ENCODE measurements around the gene PARP3. TPM values are rescaled to one million over a fixed set of nuclear protein-coding genes. Genes with fewer than 3 reads are reported as not detected.
"Not testable (repeated sequence)": the region's sequence is repeated elsewhere in the genome, so short reads cannot be mapped to it uniquely, and the experiment has no call there.

PARP3 gene
- total RNA-seq, 2 donors from 2014 or later: 22.9 to 27.1 TPM

DNA sequence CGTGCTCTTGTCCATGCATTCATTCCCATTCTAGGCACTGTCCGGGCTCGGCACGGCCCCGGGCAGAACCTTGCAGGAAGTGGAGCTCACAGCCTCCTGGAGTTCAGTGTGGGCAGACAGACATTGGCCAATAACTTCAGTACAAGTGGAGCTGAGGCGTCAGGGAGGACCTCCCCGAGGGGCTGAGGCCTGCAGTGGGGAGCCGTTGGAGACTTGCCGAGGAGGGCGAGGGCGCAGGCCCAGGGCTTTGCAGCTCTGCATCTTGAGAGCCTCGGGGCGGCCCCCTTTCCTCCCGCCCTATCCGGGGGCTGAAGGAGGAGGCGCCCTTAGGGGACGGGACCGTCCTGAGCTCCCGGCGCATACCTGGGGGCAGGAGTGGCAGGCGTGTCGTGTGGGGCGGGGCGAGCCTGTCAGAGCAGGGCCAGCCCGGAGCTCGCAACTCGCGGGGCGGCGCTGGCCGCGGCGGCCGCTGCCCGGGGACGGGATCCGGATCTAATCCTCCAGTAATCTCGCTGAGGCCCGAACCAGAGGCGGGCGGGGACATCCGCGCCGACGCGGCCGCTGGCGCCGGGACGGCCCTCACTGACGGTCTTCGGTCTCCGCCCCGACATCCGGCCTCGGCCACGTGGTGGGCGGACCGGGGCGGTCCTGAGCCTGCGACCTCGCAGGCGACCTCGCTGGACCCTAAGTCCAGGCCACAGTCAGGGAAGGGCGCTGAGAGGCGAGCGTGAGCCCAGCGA lies 40.8 kb downstream of the PARP3 start, which contains the start of gene ACY1:
Gene ACY1 (plus strand): TSS at position 698 of the 740 bp plus-strand sequence. CDS start 530 bp downstream, outside the sequence.
- Mint-ChIP-seq H3K36me3 (ENCODE audit: insufficient read depth in 2 of 2) (peaks cover 0 to 1% of the 10 kb centered on the region in 2 donors), H3K4me1 (ENCODE audit: low read depth) (peaks cover 38% of the 10 kb centered on the region), H3K4me3 (peak within 1 kb of the TSS; percentile 92 to 99), H3K9me3 (no peaks in the 10 kb centered on the region), H3K27me3 (ENCODE audit: low read depth) (no peaks in the 10 kb centered on the region), H3K27ac (peak within 1 kb of the TSS; percentile 86)
- ATAC-seq (replicated peaks in 1 of 2): peak; percentile 83 to 85
- DNase-seq: peak; percentile 84 to 87

- H3K36me3 Mint-ChIP-seq (ENCODE audit: insufficient read depth in 2 of 2): peaks cover 0 to 1% of the 10 kb centered on the region in 2 donors
- H3K27ac Mint-ChIP-seq: peak overlapping the region; percentile 73
- DNase-seq: no peak
- H3K4me1 Mint-ChIP-seq (ENCODE audit: low read depth): peaks cover 38% of the 10 kb centered on the region
- no peak for ATAC-seq (replicated peaks in 1 of 2)
- H3K27me3 Mint-ChIP-seq (ENCODE audit: low read depth): no peaks in the 10 kb centered on the region
- H3K4me3 Mint-ChIP-seq: peak overlapping the region; percentile 92 to 99
- no peaks in the 10 kb centered on the region for H3K9me3 Mint-ChIP-seq
Observed at GRCh38 chr3:51983578-51984268, 41.6 kb downstream of the PARP3 start.

DNA sequence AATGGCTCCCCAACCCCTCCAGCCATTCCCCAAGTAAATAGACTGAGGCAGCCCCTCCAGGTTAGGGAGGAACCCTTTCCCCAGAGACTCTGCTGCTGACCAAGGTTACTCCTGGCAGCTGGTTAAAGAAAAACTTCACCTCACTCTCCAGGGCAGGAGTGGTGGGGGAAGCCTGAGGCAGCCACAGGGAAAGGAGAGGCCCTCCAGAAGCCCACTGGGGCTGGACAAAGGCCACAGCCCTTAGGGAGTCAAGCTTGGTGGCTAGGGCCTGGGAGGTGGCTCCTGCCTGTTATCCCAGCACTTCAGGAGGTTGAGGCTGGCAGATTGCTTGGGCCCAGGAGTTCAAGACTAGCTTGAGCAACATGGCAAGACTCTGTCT lies 42.1 kb downstream of the PARP3 start:
- no peaks in the 10 kb centered on the region for H3K9me3 Mint-ChIP-seq
- H3K36me3 Mint-ChIP-seq (ENCODE audit: insufficient read depth in 2 of 2): peaks cover 0 to 1% of the 10 kb centered on the region in 2 donors
- no peaks in the 10 kb centered on the region for H3K27me3 Mint-ChIP-seq (ENCODE audit: low read depth)
- peak overlapping the region; percentile 92 to 99 for H3K4me3 Mint-ChIP-seq
- ATAC-seq (replicated peaks in 1 of 2): no peak
- no peak for DNase-seq
- peaks cover 38% of the 10 kb centered on the region for H3K4me1 Mint-ChIP-seq (ENCODE audit: low read depth)
- H3K27ac Mint-ChIP-seq: peak overlapping the region; percentile 86

DNA sequence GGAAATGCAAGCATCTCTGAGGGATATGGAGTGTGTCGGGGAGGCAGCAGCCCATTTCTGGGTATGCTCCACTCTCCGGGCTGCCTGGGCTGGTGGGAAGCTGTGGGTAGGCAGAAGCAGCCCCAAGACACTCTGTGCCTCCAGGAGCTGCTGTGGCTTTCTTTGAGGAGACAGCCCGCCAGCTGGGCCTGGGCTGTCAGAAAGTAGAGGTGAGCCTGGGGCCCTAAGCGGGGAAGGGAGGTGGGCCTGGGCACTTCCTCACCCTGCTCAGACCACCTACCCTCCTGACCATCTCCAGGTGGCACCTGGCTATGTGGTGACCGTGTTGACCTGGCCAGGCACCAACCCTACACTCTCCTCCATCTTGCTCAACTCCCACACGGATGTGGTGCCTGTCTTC lies 42.9 kb downstream of the PARP3 start:
- peak overlapping the region; percentile 20 to 24 for H3K4me3 Mint-ChIP-seq
- ATAC-seq (replicated peaks in 1 of 2) (no peak), DNase-seq (no peak)
- peaks cover 38% of the 10 kb centered on the region for H3K4me1 Mint-ChIP-seq (ENCODE audit: low read depth)
- no peaks in the 10 kb centered on the region for H3K27me3 Mint-ChIP-seq (ENCODE audit: low read depth)
- peaks cover 0 to 1% of the 10 kb centered on the region in 2 donors for H3K36me3 Mint-ChIP-seq (ENCODE audit: insufficient read depth in 2 of 2)
- no peaks in the 10 kb centered on the region for H3K9me3 Mint-ChIP-seq
- H3K27ac Mint-ChIP-seq: peak overlapping the region; percentile 33

DNA sequence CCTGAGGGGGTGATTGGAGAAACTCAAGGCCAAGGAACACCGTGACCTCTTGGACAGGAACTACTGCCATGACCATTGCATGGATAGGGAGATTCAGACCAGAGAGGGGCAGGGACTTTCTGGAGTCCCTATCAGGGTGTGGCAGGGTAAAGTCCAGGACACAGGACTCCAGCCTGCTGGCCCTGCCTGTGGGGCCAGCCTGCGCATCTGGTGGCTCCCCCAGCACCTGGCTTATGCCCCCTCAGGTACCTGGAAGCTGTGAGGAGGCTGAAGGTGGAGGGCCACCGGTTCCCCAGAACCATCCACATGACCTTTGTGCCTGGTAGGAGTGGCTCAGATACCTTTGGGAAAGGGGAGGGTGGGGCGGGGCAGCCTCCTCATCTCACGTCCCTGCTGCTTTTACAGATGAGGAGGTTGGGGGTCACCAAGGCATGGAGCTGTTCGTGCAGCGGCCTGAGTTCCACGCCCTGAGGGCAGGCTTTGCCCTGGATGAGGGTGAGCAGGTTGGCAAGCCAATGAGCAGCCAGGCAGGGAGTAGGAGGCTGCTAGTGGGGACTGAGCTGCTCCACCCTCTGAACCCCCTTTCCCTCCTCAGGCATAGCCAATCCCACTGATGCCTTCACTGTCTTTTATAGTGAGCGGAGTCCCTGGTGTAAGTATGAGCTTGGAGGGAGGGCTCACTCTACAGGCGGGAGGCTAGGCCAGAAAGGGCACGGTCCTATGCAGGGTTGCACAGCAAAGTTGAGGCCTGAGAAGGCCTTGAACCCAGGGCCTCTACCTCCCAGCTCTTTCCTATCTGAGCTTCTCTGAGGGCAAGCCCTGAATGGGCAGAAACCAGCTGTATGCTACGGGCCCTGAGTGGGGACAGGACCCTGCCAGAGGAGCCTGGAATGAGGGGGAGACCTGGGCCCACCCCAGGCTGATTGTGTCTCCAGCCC lies 44.1 kb downstream of the PARP3 start:
- H3K27ac Mint-ChIP-seq: no peak overlapping the region
- no peaks in the 10 kb centered on the region for H3K36me3 Mint-ChIP-seq (ENCODE audit: insufficient read depth in 2 of 2)

DNA sequence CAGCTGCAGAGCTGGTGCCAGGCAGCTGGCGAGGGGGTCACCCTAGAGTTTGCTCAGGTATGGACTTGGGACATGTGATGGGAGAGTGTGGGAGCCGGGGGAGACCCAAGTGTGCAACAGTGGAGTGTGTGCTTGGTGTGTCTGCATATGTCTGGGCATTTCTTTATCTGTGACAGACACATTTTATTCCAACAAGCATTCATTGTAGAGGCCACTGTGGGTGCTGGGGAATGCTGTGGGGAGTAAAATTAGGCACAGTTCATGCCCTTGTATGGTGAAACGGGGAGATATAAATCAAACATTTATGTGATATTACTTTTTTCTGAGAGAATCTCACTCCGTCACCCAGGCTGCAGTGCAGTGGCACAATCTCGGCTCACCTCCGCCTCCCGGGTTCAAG lies 45.4 kb downstream of the PARP3 start:
- Mint-ChIP-seq H3K4me3 (no peak overlapping the region), H3K9me3 (no peaks in the 10 kb centered on the region), H3K4me1 (ENCODE audit: low read depth) (peaks cover 37% of the 10 kb centered on the region), H3K27me3 (ENCODE audit: low read depth) (no peaks in the 10 kb centered on the region), H3K27ac (no peak overlapping the region), H3K36me3 (ENCODE audit: insufficient read depth in 2 of 2) (no peaks in the 10 kb centered on the region)
- DNase-seq (no peak), ATAC-seq (replicated peaks in 1 of 2) (no peak)

More for the DNA sequence above, 44.1 kb downstream of the PARP3 start:
- ATAC-seq (replicated peaks in 1 of 2) (no peak), DNase-seq (no peak)
- Mint-ChIP-seq H3K4me1 (ENCODE audit: low read depth) (peaks cover 38% of the 10 kb centered on the region), H3K4me3 (no peak overlapping the region), H3K9me3 (no peaks in the 10 kb centered on the region), H3K27me3 (ENCODE audit: low read depth) (no peaks in the 10 kb centered on the region)

DNA sequence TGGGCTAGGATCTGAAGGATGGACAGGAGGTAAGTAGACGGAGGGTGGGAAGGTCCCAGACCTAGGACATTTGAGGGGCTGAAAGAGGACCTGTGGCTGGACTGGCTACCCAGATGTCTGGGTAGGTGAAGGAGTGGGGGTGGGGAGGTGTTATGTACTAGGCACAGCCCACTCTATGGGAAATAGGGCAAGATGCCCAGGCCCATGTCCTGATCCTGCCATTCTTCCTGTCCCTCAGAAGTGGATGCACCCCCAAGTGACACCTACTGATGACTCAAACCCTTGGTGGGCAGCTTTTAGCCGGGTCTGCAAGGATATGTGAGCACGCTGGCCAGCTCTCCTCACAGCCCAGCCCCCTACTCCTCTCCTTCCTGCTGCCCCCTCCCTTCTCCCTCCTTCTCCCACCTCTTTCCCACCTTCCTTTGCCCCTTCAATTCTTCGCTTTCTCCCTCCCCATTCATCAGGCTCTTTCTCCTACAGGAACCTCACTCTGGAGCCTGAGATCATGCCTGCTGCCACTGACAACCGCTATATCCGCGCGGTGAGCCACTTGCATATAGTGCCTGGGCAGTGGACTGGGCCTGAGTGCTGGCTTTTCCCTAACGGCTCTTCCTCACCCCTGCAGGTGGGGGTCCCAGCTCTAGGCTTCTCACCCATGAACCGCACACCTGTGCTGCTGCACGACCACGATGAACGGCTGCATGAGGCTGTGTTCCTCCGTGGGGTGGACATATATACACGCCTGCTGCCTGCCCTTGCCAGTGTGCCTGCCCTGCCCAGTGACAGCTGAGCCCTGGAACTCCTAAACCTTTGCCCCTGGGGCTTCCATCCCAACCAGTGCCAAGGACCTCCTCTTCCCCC lies 46.4 kb downstream of the PARP3 start:
- Mint-ChIP-seq H3K4me3 (no peak overlapping the region), H3K36me3 (ENCODE audit: insufficient read depth in 2 of 2) (peaks cover 0 to 3% of the 10 kb centered on the region in 2 donors), H3K4me1 (ENCODE audit: low read depth) (peaks cover 38% of the 10 kb centered on the region), H3K27ac (no peak overlapping the region), H3K27me3 (ENCODE audit: low read depth) (no peaks in the 10 kb centered on the region), H3K9me3 (no peaks in the 10 kb centered on the region)
- DNase-seq (no peak), ATAC-seq (replicated peaks in 1 of 2) (peak in 1 of 2 donors; percentile 5)

DNA sequence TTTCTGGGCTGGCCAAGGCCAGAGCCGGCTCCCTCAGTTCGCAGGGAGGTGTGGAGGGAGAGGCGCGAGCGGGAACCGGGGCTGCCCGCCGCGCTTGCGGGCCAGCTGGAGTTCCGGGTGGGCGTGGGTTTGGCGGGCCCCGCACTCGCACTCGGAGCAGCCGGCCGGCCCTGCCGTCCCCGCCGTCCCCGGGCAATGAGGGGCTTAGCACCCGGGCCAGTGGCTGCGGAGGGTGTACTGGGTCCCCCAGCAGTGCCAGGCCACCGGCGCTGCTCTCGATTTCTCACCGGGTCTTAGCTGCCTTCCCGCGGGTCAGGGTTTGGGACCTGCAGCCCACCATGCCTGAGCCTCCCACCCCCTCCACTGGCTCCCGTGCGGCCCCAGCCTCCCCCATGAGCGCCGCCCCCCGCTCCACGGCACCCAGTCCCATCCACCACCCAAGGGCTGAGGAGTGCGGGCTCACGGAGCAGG lies 48.4 kb downstream of the PARP3 start:
- not testable (repeated sequence) for H3K4me3 Mint-ChIP-seq; DNase-seq; ATAC-seq (replicated peaks in 1 of 2); H3K27me3 Mint-ChIP-seq (ENCODE audit: low read depth); H3K9me3 Mint-ChIP-seq; H3K27ac Mint-ChIP-seq
- peaks cover 33% of the 10 kb centered on the region for H3K4me1 Mint-ChIP-seq (ENCODE audit: low read depth)
- peaks cover 13 to 17% of the 10 kb centered on the region in 2 donors for H3K36me3 Mint-ChIP-seq (ENCODE audit: insufficient read depth in 2 of 2)

DNA sequence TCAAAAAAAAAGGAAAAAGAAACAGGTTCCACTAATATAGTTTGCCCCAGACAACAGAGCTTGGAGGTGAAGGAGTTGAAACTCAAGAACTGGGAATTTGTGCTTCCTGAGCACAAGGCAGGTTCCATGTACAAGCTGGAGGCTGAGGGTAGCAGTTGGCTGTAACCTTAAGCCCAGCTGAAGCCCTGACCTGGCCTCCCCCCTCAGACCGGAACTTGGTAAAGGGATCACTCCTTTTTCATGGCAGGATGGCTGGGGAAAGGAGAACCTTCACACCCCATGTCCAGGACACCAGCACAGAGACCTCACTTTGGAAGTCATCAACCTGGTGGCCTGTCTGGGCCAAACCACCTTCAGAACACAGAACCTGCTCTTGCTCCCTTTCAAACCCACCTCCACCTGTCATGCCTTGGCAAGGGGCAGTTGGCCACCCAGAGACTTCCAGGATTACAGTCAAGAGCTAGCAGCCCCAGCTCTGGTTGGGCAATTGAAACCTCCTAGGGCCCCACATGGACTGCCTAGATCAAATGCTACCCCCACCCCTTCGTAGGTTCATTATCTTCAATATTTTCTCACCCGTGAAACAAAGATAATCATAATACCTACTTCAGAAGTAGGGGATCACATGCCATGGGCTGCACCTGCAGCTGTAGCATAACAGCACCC lies 50.0 kb downstream of the PARP3 start:
- Mint-ChIP-seq H3K27ac (peak overlapping the region; percentile 75), H3K27me3 (ENCODE audit: low read depth) (no peaks in the 10 kb centered on the region), H3K36me3 (ENCODE audit: insufficient read depth in 2 of 2) (peaks cover 16 to 20% of the 10 kb centered on the region in 2 donors), H3K4me3 (peak overlapping the region; percentile 3 to 43), H3K9me3 (no peaks in the 10 kb centered on the region), H3K4me1 (ENCODE audit: low read depth) (peaks cover 37% of the 10 kb centered on the region)
- no peak for DNase-seq
- ATAC-seq (replicated peaks in 1 of 2): no peak

GRCh38 chr3:51993657-51994056 lies 51.5 kb downstream of the PARP3 start:
- not testable (repeated sequence) for H3K27ac Mint-ChIP-seq; H3K9me3 Mint-ChIP-seq; H3K27me3 Mint-ChIP-seq (ENCODE audit: low read depth); DNase-seq; ATAC-seq (replicated peaks in 1 of 2)
- Mint-ChIP-seq H3K4me1 (ENCODE audit: low read depth) (peaks cover 37% of the 10 kb centered on the region), H3K4me3 (peak overlapping the region; percentile 97 to 100), H3K36me3 (ENCODE audit: insufficient read depth in 2 of 2) (peaks cover 16 to 20% of the 10 kb centered on the region in 2 donors)

- DNase-seq (no peak), ATAC-seq (replicated peaks in 1 of 2) (no peak)
- peaks cover 16 to 20% of the 10 kb centered on the region in 2 donors for H3K36me3 Mint-ChIP-seq (ENCODE audit: insufficient read depth in 2 of 2)
- peak overlapping the region; percentile 98 for H3K27ac Mint-ChIP-seq
- peak overlapping the region; percentile 97 to 100 for H3K4me3 Mint-ChIP-seq
- no peaks in the 10 kb centered on the region for H3K9me3 Mint-ChIP-seq
- H3K27me3 Mint-ChIP-seq (ENCODE audit: low read depth): peaks cover 6% of the 10 kb centered on the region
- H3K4me1 Mint-ChIP-seq (ENCODE audit: low read depth): peaks cover 37% of the 10 kb centered on the region
Observed at GRCh38 chr3:51994530-51994929, 52.4 kb downstream of the PARP3 start.

Measured in activated T-cell treated with anti-CD3 and anti-CD28 coated beads, Interleukin-2, amount 50 U/mL, for 72 hours (primary cell).